COLO829 (cell line): ENCODE measurements around the gene CAPN10.
"Not testable (repeated sequence)": the region's sequence is repeated elsewhere in the genome, so short reads cannot be mapped to it uniquely, and the experiment has no call there.

Experiments
- DNase-seq: peaks from one replicate; pipeline ENCODE4 v3.0.0; 2012; ENCODE audit warnings: low spot score

The CAPN10 gene

GRCh38 chr2:240603081-240603835 is 16.7 kb downstream of the CAPN10 start:
- DNase-seq, result no peak

GRCh38 chr2:240603846-240604245 is 17.3 kb downstream of the CAPN10 start:
- DNase-seq, result no peak

- peak; percentile 94 for DNase-seq
Measured at GRCh38 chr2:240604291-240604938, 17.9 kb downstream of the CAPN10 start.

- no peak for DNase-seq
Measured at GRCh38 chr2:240604939-240605716, 18.6 kb downstream of the CAPN10 start.

GRCh38 chr2:240605867-240606743 is 19.6 kb downstream of the CAPN10 start:
- no peak for DNase-seq

- DNase-seq, result no peak
Measured at GRCh38 chr2:240611601-240612210, 25.2 kb downstream of the CAPN10 start.

GRCh38 chr2:240613781-240614180 is 27.2 kb downstream of the CAPN10 start:
- DNase-seq, result no peak

GRCh38 chr2:240614391-240614790 is 27.9 kb downstream of the CAPN10 start:
- DNase-seq, result no peak

- DNase-seq, result no peak
Measured at GRCh38 chr2:240615396-240615795, 28.9 kb downstream of the CAPN10 start.

- DNase-seq, result no peak
Measured at GRCh38 chr2:240615820-240616547, 29.4 kb downstream of the CAPN10 start.

- DNase-seq, result not testable (repeated sequence)
Measured at GRCh38 chr2:240616860-240617666, 30.5 kb downstream of the CAPN10 start.

- DNase-seq, result no peak
Measured at GRCh38 chr2:240618776-240619175, 32.2 kb downstream of the CAPN10 start.

GRCh38 chr2:240619506-240620148 is 33.1 kb downstream of the CAPN10 start:
- no peak for DNase-seq

- DNase-seq, result no peak
Measured at GRCh38 chr2:240620149-240620731, 33.7 kb downstream of the CAPN10 start.

GRCh38 chr2:240620859-240621258 is 34.3 kb downstream of the CAPN10 start:
- DNase-seq, result no peak

GRCh38 chr2:240622060-240622411 is 35.5 kb downstream of the CAPN10 start:
- no peak for DNase-seq

- DNase-seq, result no peak
Measured at GRCh38 chr2:240622531-240623235, 36.1 kb downstream of the CAPN10 start.

GRCh38 chr2:240623531-240624010 is 37.0 kb downstream of the CAPN10 start:
- DNase-seq, result no peak
